H1 (cell line): ENCODE data around the gene NHP2. TPM values are rescaled to one million over a fixed set of nuclear protein-coding genes. Genes with fewer than 3 reads are reported as not detected.
A peak's percentile ranks its signal among the peaks of the same experiment; 100 is the strongest.

Experiments used
- ATF3 ChIP-seq: IDR thresholded peaks from 2 replicates; pipeline ENCODE4 v1.6.1; 2011; ENCODE audit warnings: low read depth, mild to moderate bottlenecking, low read length; ENCODE audit not compliant: insufficient read depth
- CEBPB ChIP-seq: IDR thresholded peaks from 2 replicates; pipeline ENCODE4 v1.6.1; 2012; ENCODE audit warnings: low read depth, low read length
- CHD1 ChIP-seq: IDR thresholded peaks from 2 replicates; pipeline ENCODE4 v1.6.1; 2012; ENCODE audit warnings: low read depth, low read length, improper control_type of control experiment
- CHD2 ChIP-seq: IDR thresholded peaks from 2 replicates; pipeline ENCODE4 v1.6.1; 2012; ENCODE audit warnings: low read length, improper control_type of control experiment
- CHD7 ChIP-seq: fragments of 300-600 bp; sonication (generic); IDR thresholded peaks from 2 replicates; pipeline ENCODE4 v1.7.1; 2012; ENCODE audit warnings: low read length, moderate library complexity, mild to moderate bottlenecking, inconsistent platforms; ENCODE audit not compliant: insufficient replicate concordance
- MAFK ChIP-seq: IDR thresholded peaks from 2 replicates; pipeline ENCODE4 v1.6.1; 2012; ENCODE audit warnings: low read depth, mild to moderate bottlenecking, improper control_type of control experiment, low read length
- POLR2A ChIP-seq, 2 experiments: IDR thresholded peaks; 1 replicate in 1 of 2; 2 replicates in 1 of 2; pipeline ENCODE4 v1.6.1; 2011; ENCODE audit warnings: low read depth in 2 of 2, low read length in 2 of 2, mild to moderate bottlenecking in 2 of 2; ENCODE audit errors: control extremely low read depth in 1 of 2
- SIRT6 ChIP-seq: IDR thresholded peaks from one replicate; pipeline ENCODE4 v1.7.1; 2012; ENCODE audit warnings: low read length, inconsistent platforms
- SRF ChIP-seq: IDR thresholded peaks from 2 replicates; pipeline ENCODE4 v1.6.1; 2011; ENCODE audit warnings: mild to moderate bottlenecking, low read depth, low read length, moderate library complexity
- SUZ12 ChIP-seq: fragments of 200-600 bp; sonication (generic); IDR thresholded peaks from 2 replicates; pipeline ENCODE4 v1.6.1; 2012; ENCODE audit warnings: mild to moderate bottlenecking, inconsistent platforms, low read length, moderate library complexity, mixed read lengths
- ZNF274 ChIP-seq: IDR thresholded peaks from 2 replicates; pipeline ENCODE4 v1.7.0; 2012; ENCODE audit warnings: low read length, borderline replicate concordance; ENCODE audit errors: extremely low read depth
- polyA plus RNA-seq, 7 experiments: library from polyadenylated mRNA; depleted of rRNA in 3 of 7; stranded (reverse) in 5 of 7; unstranded in 2 of 7; fragments of >200 nt in 5 of 7; fragments of 200-250 nt in 2 of 7; gene quantifications; 1 replicate in 5 of 7; 2 replicates in 1 of 7; 4 replicates in 1 of 7; pipeline versions ENCODE4 v1.2.1 to v1.2.3, GENCODE V29; 2011 to 2013; ENCODE audit warnings: missing spikeins in 2 of 7, mixed read lengths in 2 of 7
- total RNA-seq: library from RNA; stranded (reverse); fragmentation: NEBNext Ultra II Directional; extraction: Animal tissue kit (Norgen Biotek cat#: 25700); gene quantifications from 2 replicates; pipeline ENCODE4 v1.2.1, GENCODE V29; 2021

Gene NHP2
- total and polyA plus RNA-seq, 2 of the 8 experiments (the other 6 are each of a cell fraction or from before 2014, with no cell fraction given), result 241 to 263 TPM

DNA sequence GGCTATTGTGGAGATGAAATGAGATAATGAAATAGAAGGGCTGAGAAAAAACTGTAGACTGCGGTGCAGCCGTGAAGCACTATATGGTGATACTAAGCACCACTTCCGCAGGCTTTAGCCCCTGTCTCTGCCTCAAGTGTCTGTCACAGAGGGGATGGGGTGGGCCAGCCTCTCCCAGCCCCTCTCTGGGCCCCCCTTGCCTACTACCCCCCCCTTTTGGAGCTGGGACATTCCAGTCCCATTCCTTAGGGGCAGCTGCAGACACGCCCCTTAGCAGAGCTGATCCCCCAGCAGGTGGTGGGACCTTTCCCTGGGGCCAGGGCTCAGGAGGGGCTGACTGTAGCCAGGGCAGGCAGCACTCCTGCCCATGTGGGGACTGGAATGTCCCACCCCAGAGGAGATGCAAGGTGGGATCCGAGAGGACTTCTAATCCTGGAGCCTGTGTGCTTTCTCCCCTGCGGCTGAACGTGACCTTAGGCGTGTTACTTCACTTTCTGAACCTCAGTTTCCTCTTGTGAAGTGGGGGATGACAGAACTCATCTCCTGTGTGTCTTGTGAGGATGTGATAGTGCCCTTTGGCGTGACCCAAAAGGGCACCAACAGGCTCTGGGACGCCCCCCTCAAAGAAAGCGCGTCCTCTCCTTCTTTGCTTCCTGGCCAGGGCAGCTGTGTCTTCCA is 38.4 kb downstream of the NHP2 start (continued):
- TF ChIP-seq ATF3 (no peak), MAFK (no peak), CEBPB (no peak), SRF (no peak), SUZ12 (no peak), POLR2A (IDR thresholded peaks at IDR 0.05; ENCODE audit: control extremely low read depth in 1 of 2, low read depth in 2 of 2, low read length in 2 of 2) (peak in 1 of 2 experiments; percentile 62; a peak in 2 of 3 replicates), CHD7 (no peak), ZNF274 (no peak), CHD1 (no peak), SIRT6 (no peak), CHD2 (no peak)
